SH-SY5Y (cell line): Measurements from ENCODE around the gene DPEP2.

Experiments used
- GATA2 ChIP-seq: IDR thresholded peaks from 2 replicates; pipeline ENCODE4 v1.6.1; 2011; ENCODE audit warnings: mild to moderate bottlenecking, low read depth, low read length
- GATA3 ChIP-seq: IDR thresholded peaks from 2 replicates; pipeline ENCODE4 v1.6.1; 2011; ENCODE audit warnings: low read depth, mild to moderate bottlenecking, low read length, moderate library complexity

- TF ChIP-seq GATA2 (no peak), GATA3 (no peak)
These were observed 53.8 kb downstream of the DPEP2 start for GRCh38 chr16:67945392-67945933.
